Kidney tubule cell (primary cell): ENCODE results near the gene TTYH1.

ENCODE experiments used
- DNase-seq: peaks from one replicate; pipeline ENCODE4 v3.0.0-alpha.2; 2018; ENCODE audit warnings: low spot score

The TTYH1 gene

DNA sequence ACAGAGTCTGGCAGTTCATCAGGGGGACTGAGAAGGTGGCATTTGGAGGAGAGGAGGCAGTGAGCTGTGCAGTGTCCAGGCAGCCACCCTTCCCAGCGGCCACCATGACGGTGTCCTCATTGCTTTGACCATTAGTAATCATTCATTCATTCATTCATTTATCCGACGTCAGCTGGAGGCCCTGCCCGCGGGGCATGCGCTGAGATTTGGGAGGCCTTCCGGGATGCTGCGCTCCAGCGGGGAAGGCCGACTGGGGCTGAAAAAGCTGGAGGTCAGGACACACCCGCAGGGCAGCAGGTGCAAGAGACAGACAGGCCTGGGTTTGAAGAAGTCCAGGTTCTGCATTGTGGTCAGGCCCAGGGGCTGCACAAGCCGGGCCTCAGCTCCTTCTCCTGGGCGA is 8.9 kb downstream of the TTYH1 start:
- DNase-seq: no peak

DNA sequence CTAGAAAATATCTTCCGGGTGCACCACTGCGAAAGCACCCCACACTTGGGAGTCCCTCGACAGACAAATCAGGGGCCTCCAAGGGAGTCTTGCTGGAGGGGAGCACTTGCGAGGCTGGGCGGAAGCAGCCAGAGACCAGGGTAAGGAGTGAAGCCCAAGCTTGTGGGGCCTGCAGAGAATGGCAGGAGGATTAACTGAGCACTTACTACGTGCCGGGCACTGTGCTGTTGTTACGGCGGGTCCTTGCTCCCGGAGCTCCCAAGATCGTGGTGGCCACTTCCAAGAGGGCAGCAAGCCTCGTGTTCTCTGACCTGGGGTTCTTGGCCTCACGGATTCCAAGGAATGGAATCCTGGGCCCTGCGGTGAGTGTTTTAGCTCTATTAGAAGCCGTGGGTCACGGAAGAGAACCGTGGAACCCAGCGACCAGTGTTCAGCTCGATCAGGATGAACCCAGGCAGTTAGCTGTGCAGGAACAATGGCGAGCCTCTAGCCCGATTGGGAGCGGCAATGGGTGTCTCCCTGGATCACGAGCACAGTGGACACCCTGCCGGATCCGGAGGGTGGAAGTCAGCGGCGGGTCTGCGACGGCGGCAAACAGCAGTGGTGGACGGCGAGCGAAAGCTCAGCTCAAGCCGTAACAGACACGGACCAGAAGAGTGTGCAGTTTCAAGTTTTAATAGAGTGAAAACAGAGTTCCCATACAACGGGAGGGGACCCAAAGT is 9.6 kb downstream of the TTYH1 start:
- no peak for DNase-seq

DNA sequence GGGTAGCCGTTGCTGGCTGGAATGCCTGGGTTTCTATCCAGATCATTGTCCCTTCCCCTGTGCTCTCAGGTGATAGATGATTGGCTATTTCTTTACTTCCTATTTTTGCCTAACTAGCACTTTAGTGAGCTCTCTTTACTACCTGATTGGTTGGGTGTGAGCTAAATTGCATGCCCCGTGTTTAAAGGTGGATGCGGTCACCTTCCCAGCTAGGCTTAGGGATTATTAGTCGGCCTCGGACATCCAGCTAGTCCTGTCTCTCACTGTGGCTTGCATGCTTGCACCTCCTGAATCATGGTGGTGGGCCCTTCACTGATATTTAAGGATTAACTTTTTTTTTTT is 10.1 kb downstream of the TTYH1 start:
- no peak for DNase-seq

- DNase-seq: peak; percentile 31
Measured at GRCh38 chr19:54426291-54426931, 11.1 kb downstream of the TTYH1 start.

GRCh38 chr19:54427586-54427985 is 12.3 kb downstream of the TTYH1 start:
- DNase-seq: no peak

- no peak for DNase-seq
Measured at GRCh38 chr19:54428323-54429175, 13.3 kb downstream of the TTYH1 start.

DNA sequence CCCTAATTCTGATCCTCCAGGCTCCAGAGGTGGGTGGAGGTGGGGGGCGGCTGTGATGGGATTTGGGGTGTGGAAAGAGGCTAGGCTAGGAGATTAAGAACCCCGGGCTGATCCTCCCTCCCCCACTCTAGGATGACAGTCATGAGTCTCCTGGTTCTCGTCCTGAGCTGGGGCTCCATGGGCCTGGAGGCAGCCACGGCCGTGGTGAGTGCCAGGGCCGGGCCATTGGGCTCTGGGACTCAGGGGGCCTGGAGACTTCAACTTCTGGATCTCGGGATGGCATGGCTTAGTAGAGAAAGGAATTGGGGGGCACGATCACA is 13.9 kb downstream of the TTYH1 start:
- no peak for DNase-seq

DNA sequence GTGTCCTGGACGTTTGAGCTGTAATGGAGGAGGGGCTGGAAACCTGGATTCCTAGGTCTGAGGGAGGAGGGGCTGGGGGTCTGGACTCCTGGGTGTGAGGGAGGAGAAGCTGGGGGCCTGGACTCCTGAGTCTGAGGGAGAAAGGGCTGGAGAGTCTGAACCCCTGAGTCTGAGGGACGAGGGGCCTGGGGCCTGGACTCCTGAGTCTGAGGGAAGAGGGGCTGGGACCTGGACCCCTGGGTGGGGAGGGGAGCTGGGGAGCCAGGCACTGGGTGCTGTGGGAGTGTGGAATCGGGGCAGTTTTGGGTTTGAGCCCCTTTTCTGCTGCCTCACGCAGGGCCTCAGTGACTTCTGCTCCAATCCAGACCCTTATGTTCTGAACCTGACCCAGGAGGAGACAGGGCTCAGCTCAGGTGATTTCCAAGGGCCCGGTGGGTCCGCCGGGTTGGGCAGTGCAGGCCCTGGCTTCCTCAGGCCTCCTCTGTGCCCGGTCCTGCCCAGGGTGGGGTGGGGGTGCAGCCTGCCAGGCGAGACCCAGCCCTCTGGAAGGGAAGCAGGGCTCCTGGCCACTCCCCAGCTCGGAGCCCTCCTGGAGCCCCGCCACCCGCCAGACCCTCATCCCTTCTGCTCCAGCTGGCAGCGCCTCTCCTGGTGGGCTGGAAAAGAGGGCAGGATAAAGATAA is 14.4 kb downstream of the TTYH1 start:
- no peak for DNase-seq

GRCh38 chr19:54430306-54431254 is 15.3 kb downstream of the TTYH1 start:
- DNase-seq: peak; percentile 31

DNA sequence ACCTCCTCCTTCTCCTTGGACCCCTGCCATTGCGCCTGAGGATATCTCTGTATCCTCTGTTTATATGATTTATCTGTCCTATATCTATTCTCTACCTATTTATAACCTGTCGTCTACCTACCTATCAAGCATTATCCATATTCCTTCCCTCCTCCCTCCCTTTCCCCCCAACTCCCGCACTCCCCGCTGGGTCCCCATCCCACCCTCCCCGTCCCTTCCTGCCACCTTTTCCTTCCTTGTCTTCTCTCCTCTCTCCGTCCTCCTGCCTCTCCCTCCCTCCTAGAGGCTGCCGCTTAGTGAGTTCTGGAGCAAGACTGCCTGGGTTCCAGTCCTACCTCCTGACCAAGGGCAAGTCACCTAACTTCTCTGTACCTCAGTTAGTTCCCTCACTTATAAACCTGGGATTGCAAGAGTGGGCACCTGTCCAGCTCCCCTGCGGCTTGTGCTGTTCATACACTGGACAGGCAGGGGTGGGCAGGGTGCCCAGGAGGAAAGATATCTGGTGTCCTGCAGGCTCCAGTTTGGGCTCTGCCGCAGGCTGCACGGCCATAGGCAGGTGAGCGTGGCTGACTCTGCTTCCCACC is 16.1 kb downstream of the TTYH1 start:
- DNase-seq: peak; percentile 93

DNA sequence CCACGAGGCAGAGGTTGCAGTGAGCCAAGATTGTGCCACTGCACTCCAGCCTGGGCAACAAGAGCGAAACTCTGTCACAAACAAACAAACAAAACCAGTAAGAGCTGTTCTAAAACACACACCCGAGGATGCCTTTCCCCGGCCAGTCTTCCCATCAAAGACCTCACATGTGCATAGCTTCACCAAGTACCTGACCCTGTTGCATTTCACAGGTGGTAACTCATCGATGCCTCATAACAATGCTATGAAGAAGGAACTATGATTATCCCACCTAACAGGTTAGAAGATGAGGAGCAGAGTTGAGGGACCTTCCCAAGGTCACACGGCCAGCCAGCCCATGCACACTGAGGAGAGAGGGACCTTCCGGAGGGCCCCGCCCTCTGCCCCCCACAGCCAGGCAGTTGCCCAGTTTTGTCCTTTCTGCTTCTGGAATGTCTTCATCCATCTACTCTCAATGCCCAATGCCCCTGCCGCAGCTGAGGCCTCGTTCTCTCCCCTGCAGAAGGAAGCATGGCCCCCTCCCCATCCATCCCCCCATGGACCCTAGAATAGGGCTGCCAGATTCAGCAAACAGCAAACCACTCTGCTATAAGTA is 17.0 kb downstream of the TTYH1 start:
- peak; percentile 93 for DNase-seq

DNA sequence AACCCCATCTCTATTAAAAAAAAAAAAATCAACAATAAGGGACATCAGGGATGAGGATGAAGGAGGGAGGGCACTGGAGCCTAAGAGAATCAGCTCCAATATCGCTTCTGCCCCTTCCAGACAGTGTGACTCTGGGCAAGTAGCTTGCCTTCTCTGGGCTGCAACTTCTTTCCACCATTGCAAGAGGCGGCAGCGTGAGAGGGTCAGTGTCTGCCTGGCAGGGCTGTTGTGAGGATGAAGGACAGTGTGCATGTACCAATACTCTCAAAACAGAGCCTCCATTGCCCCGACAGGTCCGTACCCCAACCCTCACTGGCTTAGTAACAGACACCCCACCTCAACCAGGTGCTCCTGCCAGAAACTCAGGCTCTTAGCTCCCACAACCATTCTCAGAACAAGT is 18.4 kb downstream of the TTYH1 start:
- DNase-seq: no peak

GRCh38 chr19:54434112-54434872 is 19.0 kb downstream of the TTYH1 start:
- DNase-seq: no peak

DNA sequence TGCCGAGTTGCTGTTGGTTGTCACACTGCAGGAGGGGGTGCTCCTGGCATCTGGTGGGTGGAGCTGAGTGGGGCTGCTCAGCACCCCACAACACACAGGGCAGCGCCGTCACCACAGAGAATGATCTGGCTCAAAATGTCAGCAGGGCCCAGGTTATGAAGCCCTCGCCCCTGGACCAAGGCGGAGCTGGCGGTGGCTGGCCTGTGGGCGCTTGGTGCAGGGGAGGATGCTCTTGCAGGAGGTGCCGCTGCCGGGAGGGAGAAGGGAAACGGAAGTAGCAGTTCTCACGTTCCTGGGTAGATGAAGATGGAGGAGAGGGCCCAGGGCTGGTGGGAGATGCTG is 19.6 kb downstream of the TTYH1 start:
- DNase-seq: no peak

- DNase-seq: no peak
Measured at GRCh38 chr19:54435551-54436016, 20.3 kb downstream of the TTYH1 start.

DNA sequence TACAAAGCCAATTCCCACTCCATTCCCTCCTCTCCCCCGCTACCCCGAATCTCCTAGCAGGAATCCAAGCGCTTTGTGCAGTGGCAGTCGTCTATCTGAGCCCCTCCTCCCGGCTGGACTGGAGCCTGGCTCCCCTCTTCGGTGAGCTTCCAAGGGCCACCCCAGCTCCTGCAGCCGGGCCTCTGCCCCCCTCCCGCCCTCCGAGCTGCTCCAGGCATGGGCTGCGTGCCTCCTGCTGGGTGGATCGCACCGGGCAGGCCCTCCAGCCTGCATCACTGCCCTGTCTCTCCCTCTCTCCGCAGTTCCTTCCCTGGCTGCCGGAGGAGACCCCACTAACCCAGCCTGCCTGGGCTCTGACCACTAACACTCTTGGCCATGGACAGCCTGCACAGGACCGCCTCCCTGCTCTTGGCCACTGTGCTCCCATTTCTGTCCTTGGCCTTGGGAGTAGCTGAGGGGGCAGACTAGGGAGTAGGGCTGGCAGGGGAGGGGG is 20.8 kb downstream of the TTYH1 start:
- no peak for DNase-seq

DNA sequence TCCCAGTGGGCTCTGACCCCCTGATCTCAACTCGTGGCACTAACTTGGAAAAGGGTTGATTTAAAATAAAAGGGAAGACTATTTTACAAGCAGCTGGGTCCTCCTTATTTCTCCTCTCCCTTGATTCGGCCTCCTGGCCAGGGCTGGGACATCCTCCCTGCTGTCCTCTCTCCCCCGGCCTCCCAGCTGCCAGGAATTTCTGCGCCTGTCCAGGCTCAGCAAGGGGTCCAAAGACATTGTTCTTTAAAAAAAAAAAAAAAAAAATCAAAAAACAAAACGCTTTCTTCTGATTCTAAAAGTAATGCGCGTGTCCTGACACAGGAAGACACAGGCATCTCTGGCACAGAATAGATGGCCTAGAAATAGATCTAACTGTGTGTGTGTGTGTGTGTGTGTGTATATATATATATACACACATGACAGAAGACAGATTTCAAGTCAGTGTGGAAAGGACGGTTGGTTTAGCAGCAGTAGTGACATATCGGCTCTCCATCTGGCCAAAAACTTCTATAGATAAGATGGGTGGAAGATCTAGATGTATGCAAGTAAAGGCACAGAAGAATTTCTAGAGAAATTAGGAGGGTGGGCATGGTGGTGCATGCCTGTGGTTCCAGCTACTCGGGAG is 21.5 kb downstream of the TTYH1 start:
- no peak for DNase-seq

- peak; percentile 63 for DNase-seq
Measured at GRCh38 chr19:54439174-54439851, 24.0 kb downstream of the TTYH1 start.

- DNase-seq: no peak
Measured at GRCh38 chr19:54440641-54441040, 25.4 kb downstream of the TTYH1 start.
